ENCODE results near the gene OR5W2.
"Not testable (repeated sequence)": the region's sequence is repeated elsewhere in the genome, so short reads cannot be mapped to it uniquely, and the experiment has no call there.

Gene OR5W2

DNA sequence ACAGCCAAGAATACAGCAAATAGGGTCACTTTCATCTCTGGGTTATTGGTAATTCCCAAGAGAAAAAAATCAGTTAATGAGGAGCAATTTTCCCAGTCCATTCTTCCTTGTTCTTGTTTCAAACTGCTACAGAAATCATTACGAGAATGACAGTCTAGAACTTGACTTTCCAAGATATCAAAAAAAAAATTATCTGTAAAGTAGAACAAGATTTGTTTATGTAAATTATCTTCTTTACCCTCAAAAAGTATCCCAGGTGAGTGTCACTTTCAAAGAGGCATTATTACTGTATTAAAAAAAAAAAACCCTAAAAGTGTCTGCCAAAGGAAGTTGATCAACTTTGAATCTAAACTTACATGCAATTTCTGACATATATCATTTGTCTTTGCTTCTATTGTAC lies at the start of gene OR5W2:
Gene OR5W2, minus strand, starts transcription at position 101 of the 400 bp plus-strand sequence. Its CDS starts 0 bp downstream, at position 101.
- DNase-seq (ENCODE audit: low spot score): no peak

DNA sequence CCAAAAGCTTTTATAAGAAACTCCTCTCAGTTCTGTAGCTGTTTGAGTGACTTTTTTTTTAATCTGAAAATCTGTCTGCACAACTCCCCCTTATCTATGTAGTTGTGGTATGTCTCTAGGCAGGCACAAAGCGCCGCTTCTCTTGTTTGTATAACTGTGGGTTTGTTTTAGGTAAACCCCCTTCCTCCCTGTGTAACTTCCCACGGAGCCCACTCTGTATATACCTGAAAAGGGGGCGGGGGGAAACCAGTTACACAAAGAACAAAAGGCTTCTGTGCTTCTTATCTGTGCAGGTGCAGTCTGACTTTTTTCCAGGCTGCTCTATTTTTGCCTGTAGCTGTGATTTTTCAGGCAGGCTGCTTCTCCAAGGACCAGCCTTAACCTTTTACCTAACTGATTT lies 42.1 kb upstream of the OR5W2 start:
- DNase-seq (ENCODE audit: low spot score): no peak

DNA sequence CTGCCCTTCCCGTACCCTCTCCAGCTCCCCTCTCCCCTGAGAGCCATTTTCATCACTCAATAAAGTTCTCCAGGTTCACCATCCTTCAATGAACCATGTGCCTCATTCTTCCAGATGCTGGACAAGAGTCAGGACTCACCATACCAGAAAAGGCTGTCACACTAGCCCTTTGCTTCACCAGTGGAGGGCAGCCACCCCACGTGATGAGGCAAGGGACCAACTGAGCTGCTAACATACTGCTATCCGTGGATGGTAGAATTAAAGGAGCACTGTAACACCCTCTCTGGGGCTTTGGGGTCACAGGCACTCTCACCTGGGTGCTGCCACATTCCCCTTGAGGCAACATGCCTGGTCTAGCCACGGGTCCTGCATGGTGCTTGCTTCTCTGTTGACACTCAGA lies 34.9 kb upstream of the OR5W2 start:
- no peak for DNase-seq (ENCODE audit: low spot score)

GRCh38 chr11:55942785-55943392 lies 28.5 kb upstream of the OR5W2 start:
- DNase-seq (ENCODE audit: low spot score): peak; percentile 14

DNA sequence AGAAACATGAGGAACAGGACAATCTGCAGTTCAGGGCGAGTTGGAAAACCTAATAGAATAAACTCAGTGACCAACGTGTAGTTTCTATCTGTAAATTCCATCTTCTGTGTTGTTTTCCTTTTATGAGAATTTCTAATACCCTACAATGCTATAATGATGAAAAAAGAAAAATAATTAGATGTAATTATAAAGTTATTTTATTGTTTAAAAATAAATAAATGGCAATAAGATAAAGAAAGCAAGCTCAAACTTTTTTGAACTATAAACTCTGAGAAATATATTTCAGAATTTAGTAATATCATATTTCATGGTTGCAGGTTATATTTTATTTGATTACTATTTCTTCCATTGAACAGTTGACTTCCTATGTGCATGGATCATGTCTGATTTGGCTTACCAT lies 21.9 kb upstream of the OR5W2 start, which contains the start of gene OR5I1:
Gene OR5I1, minus strand, starts transcription at position 101 of the 400 bp plus-strand sequence. Its CDS starts 0 bp downstream, at position 101.
- DNase-seq (ENCODE audit: low spot score): no peak

- no peak for DNase-seq (ENCODE audit: low spot score)
Measured at GRCh38 chr11:55920537-55920936, 6.2 kb upstream of the OR5W2 start.

DNA sequence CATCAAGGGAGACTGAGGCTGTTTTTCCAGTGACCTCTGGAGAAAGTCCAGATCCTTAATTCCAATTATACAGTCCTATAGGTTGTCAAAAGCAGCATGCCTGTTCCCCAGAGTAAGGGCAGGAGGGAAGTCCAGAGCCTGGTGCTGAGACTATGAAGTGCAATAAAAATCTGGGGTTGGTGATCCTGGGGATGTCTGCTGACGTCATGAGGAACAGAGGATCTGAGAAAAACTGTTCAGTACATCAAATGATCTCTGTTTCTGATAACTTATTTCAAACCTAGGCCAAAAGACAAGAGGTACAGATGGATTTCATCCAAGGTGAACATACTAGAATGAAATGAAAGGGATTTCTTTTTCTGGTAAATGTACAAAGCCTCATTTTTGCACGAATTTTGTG lies 12.1 kb downstream of the OR5W2 start:
- no peak for DNase-seq (ENCODE audit: low spot score)

DNA sequence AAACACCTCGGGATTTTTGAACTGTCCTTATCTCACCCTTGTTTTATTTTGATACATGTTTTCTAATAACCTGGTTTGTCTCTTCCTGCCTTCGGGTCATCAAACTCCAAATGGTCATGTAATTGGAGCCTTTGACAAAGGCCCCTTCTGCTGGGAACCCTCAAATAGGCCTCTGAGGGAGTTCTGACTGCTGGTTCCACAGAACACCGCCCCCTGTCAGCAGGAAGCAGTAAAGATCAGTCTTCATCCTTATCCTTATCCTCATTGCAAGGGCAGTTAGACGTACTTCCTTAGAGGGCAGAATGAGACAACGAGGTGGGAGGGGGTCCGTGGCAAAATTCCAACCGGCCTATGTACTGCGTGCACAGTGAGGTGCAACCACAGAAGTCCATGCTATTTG lies 19.2 kb downstream of the OR5W2 start:
- DNase-seq (ENCODE audit: low spot score): no peak

DNA sequence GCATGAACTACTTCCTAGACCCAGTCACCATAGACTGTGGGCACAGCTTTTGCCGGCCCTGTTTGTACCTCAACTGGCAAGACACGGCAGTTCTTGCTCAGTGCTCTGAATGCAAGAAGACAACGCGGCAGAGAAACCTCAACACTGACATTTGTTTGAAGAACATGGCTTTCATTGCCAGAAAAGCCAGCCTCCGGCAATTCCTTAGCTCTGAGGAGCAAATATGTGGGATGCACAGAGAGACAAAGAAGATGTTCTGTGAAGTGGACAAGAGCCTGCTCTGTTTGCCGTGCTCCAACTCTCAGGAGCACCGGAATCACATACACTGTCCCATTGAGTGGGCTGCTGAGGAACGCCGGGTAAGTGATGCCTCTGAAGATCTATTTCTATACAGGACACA lies 28.9 kb downstream of the OR5W2 start:
- DNase-seq (ENCODE audit: low spot score): not testable (repeated sequence)

DNA sequence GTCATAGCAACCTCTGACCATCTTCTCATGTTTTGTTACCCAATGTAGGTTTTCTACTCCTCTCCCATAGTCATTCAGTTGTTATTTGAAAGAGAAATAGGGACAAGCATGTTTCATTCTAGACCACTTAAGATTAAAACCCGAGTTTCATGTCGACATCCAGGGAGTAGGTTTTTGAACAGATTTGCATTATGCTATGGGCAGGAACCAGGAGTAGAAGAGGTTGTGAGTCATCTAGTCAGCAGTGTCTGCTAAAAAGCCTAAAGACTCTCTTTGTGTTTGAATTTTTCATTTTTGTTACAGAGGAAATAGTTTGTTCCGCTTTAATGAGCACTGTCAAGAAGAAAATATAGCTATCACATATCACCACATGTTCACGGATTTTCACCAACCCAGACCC lies 29.4 kb downstream of the OR5W2 start:
- not testable (repeated sequence) for DNase-seq (ENCODE audit: low spot score)

GRCh38 chr11:55882997-55883396 lies 31.4 kb downstream of the OR5W2 start, which contains the start of gene TRIM51:
TSS of gene TRIM51 (plus strand) at chr11:55883297. CDS start at chr11:55885429, 2,132 bp downstream.
- not testable (repeated sequence) for DNase-seq (ENCODE audit: low spot score)

DNA sequence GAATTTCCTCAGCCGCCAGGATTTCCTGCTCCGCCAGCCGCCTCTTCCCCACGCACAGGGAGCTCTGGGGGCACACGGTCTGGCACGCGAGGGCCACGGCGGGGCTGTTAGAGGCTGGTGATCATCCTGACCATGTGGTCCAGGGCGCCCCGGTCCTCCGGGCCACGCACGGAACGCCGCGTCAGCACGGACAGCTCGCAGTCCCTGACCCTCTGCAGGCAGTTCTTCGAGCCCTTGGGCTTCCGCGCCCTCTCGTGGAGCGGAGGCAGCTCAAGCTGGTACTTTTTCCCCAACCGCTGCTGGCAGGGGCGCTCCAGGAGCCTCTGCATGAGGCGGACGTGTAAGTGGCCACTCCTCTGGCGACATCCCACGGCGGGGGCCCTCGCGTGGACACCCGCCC lies 41.2 kb downstream of the OR5W2 start:
- not testable (repeated sequence) for DNase-seq (ENCODE audit: low spot score)

DNA sequence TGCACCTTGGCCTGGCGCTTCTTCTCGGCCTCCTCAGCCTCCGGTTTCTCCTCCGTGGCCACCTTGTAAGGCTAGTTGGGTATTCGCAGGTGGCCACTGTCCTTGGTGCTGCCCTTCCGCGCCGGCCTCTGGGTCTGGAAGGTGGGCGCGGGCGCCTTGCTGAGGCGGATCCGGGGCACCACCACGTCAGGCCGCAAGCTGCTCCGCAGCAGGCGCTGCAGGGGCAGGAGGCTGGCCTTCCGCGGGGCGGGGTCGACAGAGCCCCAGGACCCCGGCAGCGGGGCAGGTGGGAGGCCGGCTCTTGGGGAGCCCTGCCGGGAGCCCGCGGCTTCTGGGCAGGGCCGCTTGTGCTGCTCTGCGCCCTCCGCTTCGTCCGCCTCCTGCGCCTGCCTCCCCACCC lies 41.7 kb downstream of the OR5W2 start:
- DNase-seq (ENCODE audit: low spot score): not testable (repeated sequence)

- not testable (repeated sequence) for DNase-seq (ENCODE audit: low spot score)
Measured at GRCh38 chr11:55867354-55867753, 47.0 kb downstream of the OR5W2 start.
